Nucleus accumbens (tissue), 56 donors: ENCODE data around the gene SQOR.

ENCODE experiments used
- DNase-seq, 56 donors: peaks; one replicate each; lab custom pipeline; 2025; lab: John Stamatoyannopoulos, UW

SQOR gene

GRCh38 chr15:45634432-45635190, at the start of gene SQOR:
Gene SQOR (plus strand): TSS chr15:45635029. CDS start chr15:45658924, 23,895 bp downstream.
- DNase-seq, result peak in 32 of 56 donors; percentile 9 to 77 (median 30)

GRCh38 chr15:45585069-45585791, 49.6 kb upstream of the SQOR start:
- DNase-seq, result no peak

GRCh38 chr15:45586125-45586524, 48.7 kb upstream of the SQOR start:
- peak in 1 of 56 donors; percentile 1 for DNase-seq

DNA sequence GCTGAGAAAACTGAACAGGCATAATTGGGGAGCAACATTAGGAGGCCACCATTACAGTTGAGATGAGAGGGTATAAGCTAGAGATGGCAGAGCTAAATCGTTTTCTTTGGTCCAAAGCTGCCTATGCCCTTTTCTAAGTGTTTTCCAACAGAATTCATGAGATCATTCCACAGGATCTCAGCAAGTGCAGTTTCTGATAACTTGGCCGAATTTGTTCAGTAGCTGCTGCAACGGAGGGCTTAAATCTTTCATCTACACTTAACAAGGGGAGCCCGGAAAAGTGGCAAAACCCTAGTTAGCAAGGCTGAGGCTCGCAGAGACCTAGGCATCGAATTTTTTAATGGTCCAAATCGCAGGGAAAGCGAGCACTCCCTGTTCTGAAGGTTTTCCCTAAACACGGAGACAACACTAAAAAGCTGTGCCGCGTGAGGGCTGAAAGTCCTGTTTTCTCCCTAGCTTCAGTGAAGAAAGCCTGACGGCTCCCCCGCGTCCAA, 48.2 kb upstream of the SQOR start:
- DNase-seq, result no peak

DNA sequence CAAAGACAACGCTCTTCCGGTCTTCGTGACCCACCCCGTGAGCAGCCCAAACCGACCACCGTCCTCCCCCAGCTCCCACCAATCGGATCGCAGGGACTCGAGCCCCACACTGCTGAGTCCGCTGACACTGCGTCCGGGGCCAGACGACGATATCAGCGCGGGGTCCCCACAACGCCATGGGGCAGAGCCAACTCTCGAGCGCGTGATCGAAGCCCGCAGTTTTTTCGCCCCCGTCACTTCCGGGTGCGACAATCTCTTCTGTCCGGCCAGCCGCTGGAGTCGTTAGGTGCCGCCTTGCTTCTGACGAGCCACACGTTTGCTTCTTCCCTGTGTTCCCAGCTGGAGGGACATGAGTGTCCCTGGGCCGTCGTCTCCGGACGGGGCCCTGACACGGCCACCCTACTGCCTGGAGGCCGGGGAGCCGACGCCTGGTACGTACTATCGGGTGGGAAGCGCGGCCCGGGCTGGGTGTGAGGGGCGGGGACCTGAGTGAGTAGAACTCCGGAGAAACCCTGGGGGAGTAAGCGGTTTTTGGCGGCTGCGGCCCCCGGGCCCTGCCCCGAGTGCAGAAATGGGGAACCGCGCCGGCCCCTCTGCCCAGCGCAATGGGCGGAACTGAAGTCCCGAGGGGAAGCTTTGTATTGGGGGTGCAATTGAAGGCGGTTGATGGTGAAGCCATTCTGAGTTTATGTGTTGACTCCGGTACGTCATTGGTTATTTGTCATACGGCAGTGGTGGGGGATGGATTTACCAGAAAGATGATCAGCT, 47.5 kb upstream of the SQOR start, which contains the start of gene BLOC1S6:
TSS of gene BLOC1S6 (plus strand) at position 285 of the 768 bp plus-strand sequence. CDS start at position 350, 65 bp downstream.
- DNase-seq, result peak; percentile 54 to 94 (median 89)

- no peak for DNase-seq
These were observed 47.0 kb upstream of the SQOR start for GRCh38 chr15:45587863-45588170.

GRCh38 chr15:45588219-45588875, 46.5 kb upstream of the SQOR start:
- DNase-seq, result no peak

DNA sequence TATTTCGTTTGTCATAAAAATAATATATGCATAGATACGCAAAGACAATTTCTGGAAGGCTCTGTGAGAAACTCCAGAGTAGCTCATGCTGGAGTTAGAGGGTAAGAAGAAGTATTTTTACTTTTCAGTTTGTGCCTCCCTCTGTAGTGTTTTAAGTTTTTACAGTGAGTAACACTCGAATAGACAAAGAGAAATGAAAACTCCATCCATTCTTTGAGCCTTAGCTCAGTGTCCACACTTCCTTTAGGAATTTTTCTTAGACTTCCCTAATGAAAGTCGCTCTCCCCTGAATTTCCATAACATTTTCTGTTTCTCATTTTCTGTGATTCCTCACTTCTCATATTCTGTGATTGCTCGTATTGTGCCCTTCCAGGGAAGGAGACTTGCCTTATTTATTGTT, 45.6 kb upstream of the SQOR start:
- DNase-seq, result no peak

- DNase-seq, result no peak
These were observed 40.5 kb upstream of the SQOR start for GRCh38 chr15:45594319-45594718.

GRCh38 chr15:45594835-45595530, 39.8 kb upstream of the SQOR start:
- no peak for DNase-seq

GRCh38 chr15:45603881-45604280, 30.9 kb upstream of the SQOR start:
- no peak for DNase-seq

DNA sequence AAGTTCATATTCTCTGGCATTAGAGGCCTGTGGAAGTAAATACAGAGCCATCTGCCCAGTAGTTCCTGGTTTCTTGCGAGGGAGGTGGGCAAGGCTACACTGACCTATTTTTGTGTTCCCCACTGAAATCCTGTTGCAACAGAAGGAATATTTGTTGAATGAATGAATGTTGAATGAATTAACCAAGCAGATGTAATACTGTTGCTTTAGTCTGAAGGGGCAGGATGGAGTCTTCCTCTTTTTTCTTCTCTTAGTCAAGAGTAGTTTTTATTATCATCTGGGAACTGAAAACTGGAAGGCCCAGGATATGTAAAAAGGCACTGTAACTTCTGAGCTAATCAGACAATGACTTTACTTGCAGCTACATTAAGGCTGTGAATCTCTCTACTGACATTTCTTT, 30.5 kb upstream of the SQOR start:
- no peak for DNase-seq

DNA sequence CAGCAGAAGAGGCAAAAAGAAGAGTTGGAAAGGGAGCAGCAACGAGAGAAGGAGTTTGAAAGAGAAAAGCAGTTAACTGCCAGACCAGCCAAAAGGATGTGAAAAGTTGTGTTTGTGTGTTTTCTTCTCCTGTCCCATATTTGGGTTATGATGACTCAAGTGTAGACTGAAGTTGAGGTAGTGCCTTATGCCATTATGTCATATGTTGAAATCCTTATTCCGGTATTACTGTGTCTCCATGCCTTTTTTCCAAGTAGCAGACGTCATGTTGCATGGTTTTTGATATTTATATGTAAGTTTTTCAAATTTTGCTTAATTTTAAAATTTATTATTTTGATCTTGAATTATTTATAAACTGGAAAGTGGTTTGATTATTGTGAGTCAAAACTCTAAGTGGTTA, 28.4 kb upstream of the SQOR start:
- no peak for DNase-seq

GRCh38 chr15:45606841-45607240, 28.0 kb upstream of the SQOR start:
- DNase-seq, result no peak

DNA sequence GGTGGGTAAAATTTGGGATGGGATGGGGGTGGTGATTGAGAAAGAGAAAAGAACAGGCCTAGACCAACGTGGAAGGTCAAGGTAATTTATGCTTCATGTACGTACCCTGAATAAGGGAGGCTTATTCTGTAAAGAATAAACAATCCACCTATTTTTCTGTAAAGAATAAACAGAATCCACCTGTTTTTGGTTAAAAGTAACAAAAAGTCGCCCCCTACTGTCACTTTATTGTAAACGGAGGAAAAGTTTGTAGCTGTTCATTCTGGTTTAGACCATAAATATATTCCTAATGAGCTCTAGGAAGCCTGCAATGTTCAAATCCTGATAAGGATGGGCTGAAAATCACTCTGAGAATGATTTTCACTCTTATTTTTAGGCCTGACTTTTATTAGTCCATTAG, 23.5 kb upstream of the SQOR start:
- no peak for DNase-seq

- DNase-seq, result no peak
These were observed 21.9 kb upstream of the SQOR start for GRCh38 chr15:45612790-45613415.

DNA sequence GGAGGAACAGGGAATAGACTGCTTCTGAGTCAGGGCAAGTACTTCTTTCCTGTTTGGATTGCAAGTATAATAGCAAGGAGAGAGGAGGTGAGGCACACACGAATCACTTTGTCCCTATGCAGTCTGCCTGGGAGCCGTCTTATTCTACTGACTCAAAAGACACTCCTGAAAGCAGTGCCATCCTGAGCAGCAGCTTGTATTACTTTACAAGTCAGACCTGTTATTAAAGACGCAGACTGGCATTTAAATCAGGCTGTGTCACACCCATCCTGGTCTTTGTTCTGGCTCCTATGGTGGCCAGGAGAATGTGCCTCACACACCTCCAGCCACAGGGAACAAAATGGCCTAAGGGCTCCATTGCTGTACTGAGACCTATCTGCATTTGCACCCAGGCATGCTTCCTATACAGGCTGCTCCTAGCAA, 17.9 kb upstream of the SQOR start:
- no peak for DNase-seq

GRCh38 chr15:45618813-45619212, 16.0 kb upstream of the SQOR start:
- no peak for DNase-seq

DNA sequence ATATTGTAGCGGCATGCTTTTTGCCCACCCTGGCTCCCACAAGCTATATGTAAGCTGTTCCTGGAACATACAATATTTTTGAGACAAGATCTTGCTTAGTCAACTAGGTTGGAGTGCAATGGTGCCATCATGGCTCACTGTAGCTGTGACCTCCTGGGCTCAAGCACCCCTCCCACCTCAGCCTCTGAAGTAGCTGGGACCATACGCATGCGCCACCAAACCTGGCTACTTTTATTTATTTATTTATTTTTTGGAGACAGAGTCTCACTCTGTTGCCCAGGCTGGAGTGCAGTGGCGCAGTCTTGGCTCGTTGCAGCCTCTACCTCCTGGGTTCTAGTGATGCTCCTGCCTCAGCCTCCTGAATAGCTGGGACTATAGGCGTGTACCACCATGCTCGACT, 6.7 kb upstream of the SQOR start:
- no peak for DNase-seq
